ENCODE results near the gene C2.

DNA sequence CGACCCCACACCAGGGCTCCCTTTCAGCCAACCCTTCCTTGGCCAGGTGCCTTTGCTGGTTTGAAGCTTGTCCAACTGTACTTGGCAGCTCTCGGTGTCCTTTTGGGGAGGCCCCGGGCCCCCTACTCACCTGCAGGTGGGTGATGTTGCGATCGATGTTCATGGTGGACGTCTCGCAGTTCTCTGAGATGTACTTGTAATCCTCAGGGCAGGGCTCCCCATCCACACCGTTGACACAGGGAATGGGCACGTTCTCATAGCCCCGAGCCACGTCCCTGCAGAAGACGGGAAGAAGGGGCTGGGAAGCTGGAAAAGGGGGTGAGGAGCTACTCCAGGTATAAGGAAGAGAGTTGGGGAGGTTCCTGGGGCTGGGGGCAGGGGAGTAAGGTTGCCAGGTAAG, 43.8 kb upstream of the C2 start:
- no peak for TF ChIP-seq CTCF (IDR thresholded peaks at IDR 0.05 in 8 of 11, conservative IDR thresholded peaks at IDR 0.05 in 3 of 11)
- no peak for TF ChIP-seq POLR2AphosphoS5 (IDR thresholded peaks at IDR 0.05)
- TF ChIP-seq POLR2A (IDR thresholded peaks at IDR 0.05): no peak
